Left lung (tissue), 10 donors: ENCODE results near the gene ERCC6. TPM values are rescaled to one million over a fixed set of nuclear protein-coding genes. Genes with fewer than 3 reads are reported as not detected.

Experiments
- ATAC-seq: fragments of 200-7000 bp; cut with Tn5 transposase; one replicate; pipeline ENCODE4 v1.9.1; 2020; ENCODE audit warnings: moderate library complexity
- DNase-seq, 4 donors: peaks; one replicate each; pipeline ENCODE4 v3.0.0-alpha.2; 2013 to 2020
- H3K27ac ChIP-seq, 2 donors: fragments of 200-600 bp; sonication (generic) in 1 of 2; one replicate each; pipeline versions ENCODE4 v1.5.0 to v1.8.0; 2020 to 2021
- H3K27me3 ChIP-seq, 2 donors: fragments of 200-600 bp; sonication (generic) in 1 of 2; one replicate each; pipeline versions ENCODE4 v1.5.0 to v1.8.0; 2020 to 2021
- H3K36me3 ChIP-seq, 2 donors: fragments of 200-600 bp; sonication (generic) in 1 of 2; one replicate each; pipeline versions ENCODE4 v1.5.0 to v1.8.0; 2020 to 2021
- H3K4me1 ChIP-seq, 2 donors: fragments of 200-600 bp; one replicate each; pipeline ENCODE4 v1.8.0; 2021
- H3K4me3 ChIP-seq, 2 donors: fragments of 200-600 bp; sonication (generic) in 1 of 2; one replicate each; pipeline versions ENCODE4 v1.5.0 to v1.8.0; 2020 to 2021; ENCODE audit warnings: mild to moderate bottlenecking in 1 of 2
- H3K9me3 ChIP-seq, 2 donors: fragments of 200-600 bp; sonication (generic) in 1 of 2; one replicate each; pipeline versions ENCODE4 v1.5.0 to v1.8.0; 2020 to 2021
- intact Hi-C, 2 donors: fragments of 100-400 bp; cut with DNase I; formaldehyde crosslinking; loops; one replicate each; pipeline versions ENCODE4 v1.11.2 to v1.14.2; 2022
- polyA plus RNA-seq, 6 donors: library from polyadenylated mRNA; unstranded; fragments of 120-200 nt; gene quantifications; one replicate each; pipeline ENCODE4 v1.2.1, GENCODE V29; 2013; ENCODE audit not compliant: insufficient read length in 6 of 6
- total RNA-seq, 2 donors: library from RNA; stranded (reverse); fragmentation: NEBNext Ultra II Directional; extraction: Animal tissue kit (Norgen Biotek cat#: 25700); gene quantifications; one replicate each; pipeline ENCODE4 v1.2.1, GENCODE V29; 2021
- TF ChIP-seq, protein P1 (sequence below), 2 donors: fragments of 200-600 bp; sonication (generic) in 1 of 2; IDR thresholded peaks; one replicate each; pipeline versions ENCODE4 v1.5.0 to v1.8.0; 2021; ENCODE audit warnings: antibody characterized with exemption in 2 of 2
- donor health status: DM: no; HTN: yes; CAD: no.
- donor health status: DM: no; HTN: no; CAD: no.

The ERCC6 gene
- total and polyA plus RNA-seq, 8 donors, result 16.5 to 26.6 (median 19.1) TPM

DNA sequence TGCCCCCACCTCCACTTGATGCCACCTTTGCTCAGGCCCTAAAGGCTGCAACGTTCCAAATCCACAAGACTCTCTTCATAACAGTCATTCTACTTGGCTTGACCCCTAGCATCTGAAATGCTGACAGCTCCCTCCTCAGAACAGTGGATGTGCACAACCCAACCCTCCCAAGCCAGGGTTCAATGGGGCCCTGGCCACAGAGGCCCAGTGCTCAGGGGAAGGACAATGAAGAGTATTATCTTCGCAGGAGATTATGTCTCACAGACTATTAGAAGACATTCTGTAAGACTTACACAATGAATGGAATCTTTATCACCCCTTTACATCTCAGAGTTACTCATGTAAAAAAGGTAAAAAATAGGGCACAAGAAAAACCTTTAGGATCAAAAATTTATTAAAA lies 20.4 kb downstream of the ERCC6 start:
- no peaks in the 10 kb centered on the region for H3K27me3 ChIP-seq
- H3K36me3 ChIP-seq, result peaks cover 0 to 33% of the 10 kb centered on the region in 2 donors

DNA sequence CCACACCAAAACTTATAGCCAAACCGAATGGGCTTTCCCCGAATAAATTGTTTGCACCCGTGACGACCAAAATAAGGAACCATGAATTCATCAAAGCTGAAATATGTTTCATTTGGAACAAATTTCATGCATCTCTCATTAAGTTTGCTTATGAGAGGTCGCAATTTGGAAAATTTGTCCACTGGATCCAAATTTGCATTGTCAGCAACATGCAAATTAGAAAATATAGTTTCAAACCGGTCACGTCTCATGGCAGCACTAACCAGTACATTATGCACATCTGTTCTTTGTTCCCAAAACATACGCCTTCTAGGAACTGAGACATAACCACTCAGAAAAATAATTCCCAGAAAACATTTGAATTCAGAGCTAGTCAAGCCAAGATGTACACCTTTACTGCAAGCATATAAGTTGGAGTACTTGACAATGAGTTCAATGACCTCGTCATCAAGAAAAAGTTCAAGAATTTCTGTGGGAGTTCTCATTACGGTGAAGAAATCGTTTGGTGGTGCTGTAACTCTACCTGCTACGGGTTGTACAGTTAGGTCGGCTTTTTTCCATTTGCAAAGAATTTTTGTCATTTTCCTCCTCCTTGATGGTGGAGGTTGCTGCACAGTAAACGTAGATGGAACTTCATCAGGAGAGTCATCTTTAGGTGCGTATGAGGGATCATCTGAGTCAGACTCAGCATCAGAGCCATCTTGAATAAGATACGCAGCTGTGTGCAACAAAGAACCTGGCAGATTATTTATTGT lies 22.5 kb downstream of the ERCC6 start:
- H3K4me1 ChIP-seq, result peaks cover 0 to 6% of the 10 kb centered on the region in 2 donors
- no peak overlapping the region for H3K27ac ChIP-seq
- H3K27me3 ChIP-seq, result no peaks in the 10 kb centered on the region
- ATAC-seq, result no peak
- no peak for DNase-seq
- H3K36me3 ChIP-seq, result peaks cover 0 to 26% of the 10 kb centered on the region in 2 donors
- TF ChIP-seq, protein P1, sequence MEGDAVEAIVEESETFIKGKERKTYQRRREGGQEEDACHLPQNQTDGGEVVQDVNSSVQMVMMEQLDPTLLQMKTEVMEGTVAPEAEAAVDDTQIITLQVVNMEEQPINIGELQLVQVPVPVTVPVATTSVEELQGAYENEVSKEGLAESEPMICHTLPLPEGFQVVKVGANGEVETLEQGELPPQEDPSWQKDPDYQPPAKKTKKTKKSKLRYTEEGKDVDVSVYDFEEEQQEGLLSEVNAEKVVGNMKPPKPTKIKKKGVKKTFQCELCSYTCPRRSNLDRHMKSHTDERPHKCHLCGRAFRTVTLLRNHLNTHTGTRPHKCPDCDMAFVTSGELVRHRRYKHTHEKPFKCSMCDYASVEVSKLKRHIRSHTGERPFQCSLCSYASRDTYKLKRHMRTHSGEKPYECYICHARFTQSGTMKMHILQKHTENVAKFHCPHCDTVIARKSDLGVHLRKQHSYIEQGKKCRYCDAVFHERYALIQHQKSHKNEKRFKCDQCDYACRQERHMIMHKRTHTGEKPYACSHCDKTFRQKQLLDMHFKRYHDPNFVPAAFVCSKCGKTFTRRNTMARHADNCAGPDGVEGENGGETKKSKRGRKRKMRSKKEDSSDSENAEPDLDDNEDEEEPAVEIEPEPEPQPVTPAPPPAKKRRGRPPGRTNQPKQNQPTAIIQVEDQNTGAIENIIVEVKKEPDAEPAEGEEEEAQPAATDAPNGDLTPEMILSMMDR (IDR thresholded peaks at IDR 0.05), result no peak
- H3K4me3 ChIP-seq, result no peak overlapping the region
- intact Hi-C loops, result loop anchor here in 1 of 2 donors (10.0 kb wide), 2 partner anchors 532 to 862 kb away; no protein-coding TSS in a partner anchor
- no peaks in the 10 kb centered on the region for H3K9me3 ChIP-seq

More for the DNA sequence above, 20.4 kb downstream of the ERCC6 start:
- DNase-seq (no peak), ATAC-seq (no peak)
- Histone ChIP-seq H3K27ac (no peak overlapping the region), H3K4me3 (no peak overlapping the region), H3K9me3 (no peaks in the 10 kb centered on the region), H3K4me1 (peaks cover 0 to 6% of the 10 kb centered on the region in 2 donors)
- TF ChIP-seq, protein P1 (IDR thresholded peaks at IDR 0.05), result no peak
- intact Hi-C loops, result loop anchor here in 1 of 2 donors (10.0 kb wide), 2 partner anchors 534 to 864 kb away; no protein-coding TSS in a partner anchor

DNA sequence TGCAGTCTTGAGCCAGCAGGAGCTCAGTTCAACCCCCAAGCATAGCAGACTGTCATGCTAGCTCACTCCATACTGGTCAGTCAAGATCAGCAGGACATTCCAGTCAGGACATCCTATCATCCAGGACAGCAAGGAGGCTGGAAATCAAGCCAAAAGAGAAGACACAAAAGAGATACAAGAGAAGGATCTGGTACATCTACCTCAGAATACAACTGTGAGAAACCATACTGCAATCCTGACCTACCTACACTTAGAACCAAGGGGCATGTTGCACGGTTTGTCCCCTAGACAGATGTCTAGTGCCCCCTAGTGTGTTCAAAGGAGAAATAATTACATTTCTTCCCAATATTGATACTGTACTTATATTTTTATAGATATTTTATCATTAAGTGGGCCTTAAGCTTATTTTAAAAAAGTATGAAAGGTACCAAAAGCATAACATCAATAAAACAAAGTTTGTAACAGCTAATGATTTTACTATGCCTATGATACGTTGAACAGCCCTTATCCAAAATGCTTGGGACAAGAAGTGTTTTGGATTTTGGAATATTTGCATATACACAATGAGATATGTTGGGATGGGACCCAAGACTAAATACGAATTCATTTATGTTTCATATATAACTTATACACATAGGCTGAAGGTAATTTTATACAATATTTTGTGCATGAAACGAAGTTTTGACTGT lies 26.7 kb downstream of the ERCC6 start:
- intact Hi-C loops, result loop anchor here in 1 of 2 donors (5.0 to 10.0 kb wide), 3 partner anchors 105 to 857 kb away; no protein-coding TSS in a partner anchor
- Histone ChIP-seq H3K4me3 (no peak overlapping the region), H3K4me1 (no peaks in the 10 kb centered on the region), H3K9me3 (no peaks in the 10 kb centered on the region), H3K27me3 (no peaks in the 10 kb centered on the region), H3K36me3 (peaks cover 0 to 25% of the 10 kb centered on the region in 2 donors), H3K27ac (no peak overlapping the region)
- peak in 1 of 4 donors; percentile 21 for DNase-seq
- peak; percentile 85 for ATAC-seq
- TF ChIP-seq, protein P1 (IDR thresholded peaks at IDR 0.05), result peak; percentile 34 to 55

DNA sequence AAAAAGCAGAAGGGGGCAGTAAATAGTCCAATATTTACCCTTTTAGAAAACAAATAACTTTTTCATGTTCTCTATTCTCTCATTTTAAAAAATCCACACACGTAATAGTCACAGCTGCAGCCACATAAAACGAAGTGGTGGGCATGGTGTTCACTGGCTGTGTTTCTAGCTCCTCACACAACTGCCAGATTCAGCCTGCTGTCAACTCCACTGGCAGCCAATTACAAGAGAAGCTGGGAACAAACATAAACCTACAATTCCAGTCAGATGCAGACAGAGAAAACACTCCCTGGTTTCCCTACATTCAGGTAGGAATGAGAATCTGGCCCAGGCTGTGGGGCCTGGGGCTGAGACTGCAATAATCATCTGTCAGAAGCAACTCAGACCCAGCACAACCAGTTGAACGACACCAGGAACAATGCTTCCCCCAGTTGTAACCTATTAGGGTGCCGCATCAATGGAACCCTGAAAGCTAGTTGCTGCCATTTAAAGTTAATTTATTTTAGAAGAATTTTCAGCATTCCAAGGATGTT lies 29.1 kb downstream of the ERCC6 start:
- DNase-seq (no peak), ATAC-seq (no peak)
- intact Hi-C loops, result loop anchor here in 1 of 2 donors (5.0 to 10.0 kb wide), 3 partner anchors 103 to 855 kb away; no protein-coding TSS in a partner anchor
- Histone ChIP-seq H3K9me3 (no peaks in the 10 kb centered on the region), H3K4me1 (no peaks in the 10 kb centered on the region), H3K27me3 (no peaks in the 10 kb centered on the region), H3K36me3 (peaks cover 0 to under 1% of the 10 kb centered on the region in 2 donors), H3K27ac (no peak overlapping the region), H3K4me3 (no peak overlapping the region)
- TF ChIP-seq, protein P1 (IDR thresholded peaks at IDR 0.05), result no peak

DNA sequence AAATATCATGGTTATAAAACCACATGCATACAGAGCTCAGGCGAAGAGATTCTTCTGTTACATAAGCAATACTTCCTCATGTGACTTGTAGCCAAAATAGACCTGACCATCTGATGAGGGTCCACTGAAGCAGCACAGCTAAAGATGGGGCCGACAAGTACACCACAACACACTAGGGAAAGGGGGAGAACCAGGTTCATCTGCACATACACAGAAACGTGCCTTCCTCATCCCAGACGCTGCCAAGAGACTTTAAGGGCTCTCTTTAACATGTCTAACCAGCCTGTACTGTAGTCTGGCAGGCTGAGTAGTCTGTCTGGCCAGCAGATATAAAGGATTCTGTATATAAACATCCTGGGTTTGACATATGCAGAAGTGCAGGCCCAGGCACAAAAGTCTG lies 30.3 kb downstream of the ERCC6 start:
- H3K27me3 ChIP-seq, result no peaks in the 10 kb centered on the region
- H3K9me3 ChIP-seq, result no peaks in the 10 kb centered on the region
- no peak overlapping the region for H3K4me3 ChIP-seq
- no peaks in the 10 kb centered on the region for H3K4me1 ChIP-seq
- intact Hi-C loops, result no loop called here
- H3K36me3 ChIP-seq, result no peaks in the 10 kb centered on the region
- TF ChIP-seq, protein P1 (IDR thresholded peaks at IDR 0.05), result no peak
- ATAC-seq (no peak), DNase-seq (no peak)
- H3K27ac ChIP-seq, result no peak overlapping the region
